Epithelial cell of proximal tubule (primary cell): ENCODE data around the gene CPA5. TPM values are rescaled to one million over a fixed set of nuclear protein-coding genes. Genes with fewer than 3 reads are reported as not detected.

Experiments
- DNase-seq: peaks from one replicate; pipeline ENCODE4 v3.0.0-alpha.2; 2011; ENCODE audit warnings: low read depth
- H3K4me3 ChIP-seq: 2 replicates; pipeline ENCODE4 v1.5.1; 2011; ENCODE audit warnings: low read depth, mild to moderate bottlenecking, low read length
- total RNA-seq: library from RNA; depleted of rRNA; stranded (reverse); fragments of >200 nt; gene quantifications from 2 replicates; pipeline ENCODE4 v1.2.3, GENCODE V29; 2015
- TF ChIP-seq, protein P1 (sequence below): conservative IDR thresholded peaks from 2 replicates; pipeline ENCODE4 v1.5.1; 2012; ENCODE audit warnings: low read depth, mild to moderate bottlenecking, low read length

Gene CPA5
- total RNA-seq, 1 donor from 2014 or later = 0.12 TPM

DNA sequence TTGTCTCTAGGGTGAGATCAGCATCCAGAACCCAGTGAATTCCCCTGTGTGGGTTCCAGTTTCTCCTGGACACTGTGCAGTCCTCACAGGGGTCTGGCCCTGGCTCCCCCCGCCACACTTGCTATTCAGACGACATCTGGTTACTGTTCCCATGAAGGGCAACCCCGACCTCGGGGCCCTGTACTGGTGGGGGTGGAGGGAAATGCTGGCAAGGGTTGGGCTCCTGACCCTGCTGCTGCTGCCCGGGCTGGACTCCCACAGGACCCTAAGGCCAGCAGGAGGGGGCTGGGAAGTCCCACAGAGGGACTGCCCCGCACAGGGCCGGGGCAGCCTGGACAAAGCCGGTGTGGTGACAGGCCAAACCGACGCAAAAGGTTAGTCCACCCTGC is 34.9 kb downstream of the CPA5 start:
- H3K4me3 ChIP-seq = no peak overlapping the region
- TF ChIP-seq, protein P1, sequence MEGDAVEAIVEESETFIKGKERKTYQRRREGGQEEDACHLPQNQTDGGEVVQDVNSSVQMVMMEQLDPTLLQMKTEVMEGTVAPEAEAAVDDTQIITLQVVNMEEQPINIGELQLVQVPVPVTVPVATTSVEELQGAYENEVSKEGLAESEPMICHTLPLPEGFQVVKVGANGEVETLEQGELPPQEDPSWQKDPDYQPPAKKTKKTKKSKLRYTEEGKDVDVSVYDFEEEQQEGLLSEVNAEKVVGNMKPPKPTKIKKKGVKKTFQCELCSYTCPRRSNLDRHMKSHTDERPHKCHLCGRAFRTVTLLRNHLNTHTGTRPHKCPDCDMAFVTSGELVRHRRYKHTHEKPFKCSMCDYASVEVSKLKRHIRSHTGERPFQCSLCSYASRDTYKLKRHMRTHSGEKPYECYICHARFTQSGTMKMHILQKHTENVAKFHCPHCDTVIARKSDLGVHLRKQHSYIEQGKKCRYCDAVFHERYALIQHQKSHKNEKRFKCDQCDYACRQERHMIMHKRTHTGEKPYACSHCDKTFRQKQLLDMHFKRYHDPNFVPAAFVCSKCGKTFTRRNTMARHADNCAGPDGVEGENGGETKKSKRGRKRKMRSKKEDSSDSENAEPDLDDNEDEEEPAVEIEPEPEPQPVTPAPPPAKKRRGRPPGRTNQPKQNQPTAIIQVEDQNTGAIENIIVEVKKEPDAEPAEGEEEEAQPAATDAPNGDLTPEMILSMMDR = no peak

DNA sequence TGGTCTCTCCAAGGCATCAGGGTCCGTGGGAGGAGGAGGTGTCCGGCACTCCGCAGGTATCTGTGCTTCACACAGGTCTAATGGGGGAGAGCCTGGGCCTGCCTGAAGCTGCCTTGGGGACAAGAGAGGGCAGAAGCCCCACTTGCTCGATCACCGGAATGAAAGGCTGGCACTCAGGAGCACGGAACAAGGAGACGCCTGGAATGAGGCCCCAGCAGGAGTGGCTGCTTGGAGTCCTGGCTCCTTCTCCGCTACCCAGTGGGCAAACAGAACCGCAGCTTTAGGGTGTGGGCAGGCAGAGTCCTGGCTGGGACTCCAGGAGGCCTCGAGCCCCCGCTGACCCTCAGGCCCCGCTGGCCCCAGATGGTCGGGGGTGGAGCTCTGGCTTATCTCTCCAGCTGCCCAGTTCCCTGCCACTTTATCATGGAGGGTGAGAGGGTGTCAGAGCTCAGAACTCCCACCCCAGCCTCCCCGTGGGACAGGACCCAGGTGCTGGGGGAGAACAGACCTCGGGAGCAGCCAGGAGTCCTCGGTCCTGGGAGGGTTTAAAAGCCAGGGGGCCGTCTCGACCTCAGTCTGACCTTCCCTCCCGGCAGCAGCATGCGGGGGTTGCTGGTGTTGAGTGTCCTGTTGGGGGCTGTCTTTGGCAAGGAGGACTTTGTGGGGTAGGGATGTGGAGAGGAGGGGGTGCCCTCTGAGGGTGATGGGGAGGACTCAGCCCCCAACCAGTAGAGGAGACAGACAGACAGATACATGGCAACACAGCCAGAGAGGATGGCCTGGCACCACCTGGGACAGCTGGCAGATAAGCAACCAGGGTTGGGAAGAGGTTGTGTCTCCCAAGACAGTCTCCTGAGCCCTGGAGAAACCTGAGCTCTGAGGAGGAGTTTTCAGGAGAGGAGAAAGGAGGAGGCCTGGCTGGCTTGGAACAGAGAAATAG is 35.6 kb downstream of the CPA5 start, which contains the start of gene CPA1:
Gene CPA1, plus strand, starts transcription at position 574 of the 940 bp plus-strand sequence. Its CDS starts 27 bp downstream, at position 601.
- H3K4me3 ChIP-seq = no peak within 1 kb of the TSS
- TF ChIP-seq, protein P1 = no peak
- DNase-seq = no peak

More for the DNA sequence above, 34.9 kb downstream of the CPA5 start:
- no peak for DNase-seq

DNA sequence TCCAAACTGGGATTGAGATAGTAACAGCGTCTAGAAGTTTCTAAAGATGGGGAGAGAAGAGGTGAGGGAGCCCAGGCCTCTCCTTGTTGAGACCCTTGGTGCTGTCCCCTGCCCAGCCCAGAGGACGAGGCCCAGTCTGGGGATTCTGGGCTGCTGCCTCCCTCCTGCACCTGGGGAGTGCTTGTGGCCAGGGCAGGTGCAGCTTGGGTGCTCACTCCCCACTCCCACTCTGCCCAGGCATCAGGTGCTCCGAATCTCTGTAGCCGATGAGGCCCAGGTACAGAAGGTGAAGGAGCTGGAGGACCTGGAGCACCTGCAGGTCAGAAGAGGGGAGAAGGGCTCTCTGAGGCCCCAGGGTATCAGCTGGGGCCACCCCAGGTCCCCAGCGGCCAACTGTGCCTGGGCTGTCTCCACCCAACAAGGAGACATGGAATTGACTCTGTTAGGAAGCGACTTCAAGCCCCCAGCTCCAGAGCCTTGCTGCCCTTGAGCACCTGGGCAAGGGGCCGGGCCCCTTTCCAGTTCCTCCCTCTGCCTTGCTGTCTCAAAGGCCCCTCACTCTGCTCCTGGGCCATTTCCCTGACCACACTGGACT is 36.3 kb downstream of the CPA5 start:
- TF ChIP-seq, protein P1 = no peak
- no peak for DNase-seq

DNA sequence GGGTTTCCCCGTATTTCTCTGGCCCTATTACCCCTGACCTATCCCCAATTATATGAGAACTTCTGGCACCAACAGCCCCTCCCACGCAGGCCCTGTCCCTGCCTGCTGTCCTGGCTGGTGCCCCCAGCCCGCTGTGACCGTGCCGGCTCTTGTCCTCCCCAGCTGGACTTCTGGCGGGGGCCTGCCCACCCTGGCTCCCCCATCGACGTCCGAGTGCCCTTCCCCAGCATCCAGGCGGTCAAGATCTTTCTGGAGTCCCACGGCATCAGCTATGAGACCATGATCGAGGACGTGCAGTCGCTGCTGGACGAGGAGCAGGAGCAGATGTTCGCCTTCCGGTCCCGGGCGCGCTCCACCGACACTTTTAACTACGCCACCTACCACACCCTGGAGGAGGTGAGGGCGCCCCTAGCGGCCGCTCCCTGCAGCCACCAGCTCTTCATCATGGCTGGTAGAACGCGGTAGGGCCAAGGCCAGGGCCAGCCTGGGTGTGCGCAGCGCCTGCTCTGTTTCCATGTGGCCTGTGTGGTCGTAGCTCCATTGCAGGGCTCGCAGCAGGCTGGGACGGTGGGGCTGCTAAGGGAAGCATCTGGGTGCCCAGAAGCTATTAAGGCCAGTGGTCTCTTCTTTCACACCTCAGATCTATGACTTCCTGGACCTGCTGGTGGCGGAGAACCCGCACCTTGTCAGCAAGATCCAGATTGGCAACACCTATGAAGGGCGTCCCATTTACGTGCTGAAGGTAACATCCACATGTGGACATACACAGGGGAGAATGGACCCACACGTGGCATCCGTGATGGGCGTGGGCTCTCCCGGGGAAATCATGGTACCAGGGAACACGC is 37.1 kb downstream of the CPA5 start:
- no peak for DNase-seq
- no peak overlapping the region for H3K4me3 ChIP-seq
- TF ChIP-seq, protein P1 = peak; percentile 18

More for the DNA sequence above, 36.3 kb downstream of the CPA5 start:
- no peak overlapping the region for H3K4me3 ChIP-seq

DNA sequence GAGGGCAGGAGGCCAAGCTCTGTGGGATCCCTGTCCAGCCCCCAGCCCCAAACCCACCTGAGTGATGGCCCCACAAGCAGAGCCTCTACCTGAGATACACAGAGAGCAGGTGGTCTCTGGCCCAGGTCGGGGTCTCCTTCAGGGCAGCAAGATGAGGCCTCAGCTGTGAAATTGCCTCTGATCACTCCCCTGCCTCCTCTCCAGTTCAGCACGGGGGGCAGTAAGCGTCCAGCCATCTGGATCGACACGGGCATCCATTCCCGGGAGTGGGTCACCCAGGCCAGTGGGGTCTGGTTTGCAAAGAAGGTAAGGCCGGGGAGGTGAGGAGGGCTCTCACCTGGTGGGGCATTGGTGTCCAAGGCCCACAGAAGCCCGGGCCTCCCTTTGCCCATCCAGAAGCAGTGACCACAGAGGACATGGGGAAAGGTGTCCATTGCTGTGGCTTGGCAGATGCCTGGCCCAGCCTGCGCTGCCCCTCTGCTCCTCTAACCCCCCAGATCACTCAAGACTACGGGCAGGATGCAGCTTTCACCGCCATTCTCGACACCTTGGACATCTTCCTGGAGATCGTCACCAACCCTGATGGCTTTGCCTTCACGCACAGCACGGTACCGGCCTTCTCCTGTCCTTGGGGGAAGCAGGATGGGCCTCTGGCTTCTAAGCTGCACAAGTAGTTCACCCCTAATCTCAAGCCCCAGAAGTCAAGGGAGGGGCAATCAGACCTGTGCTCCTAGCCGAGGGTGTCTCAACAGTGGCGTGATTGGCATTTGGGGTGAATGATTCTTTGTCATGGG is 38.8 kb downstream of the CPA5 start:
- TF ChIP-seq, protein P1 = no peak
- no peak overlapping the region for H3K4me3 ChIP-seq
- no peak for DNase-seq

DNA sequence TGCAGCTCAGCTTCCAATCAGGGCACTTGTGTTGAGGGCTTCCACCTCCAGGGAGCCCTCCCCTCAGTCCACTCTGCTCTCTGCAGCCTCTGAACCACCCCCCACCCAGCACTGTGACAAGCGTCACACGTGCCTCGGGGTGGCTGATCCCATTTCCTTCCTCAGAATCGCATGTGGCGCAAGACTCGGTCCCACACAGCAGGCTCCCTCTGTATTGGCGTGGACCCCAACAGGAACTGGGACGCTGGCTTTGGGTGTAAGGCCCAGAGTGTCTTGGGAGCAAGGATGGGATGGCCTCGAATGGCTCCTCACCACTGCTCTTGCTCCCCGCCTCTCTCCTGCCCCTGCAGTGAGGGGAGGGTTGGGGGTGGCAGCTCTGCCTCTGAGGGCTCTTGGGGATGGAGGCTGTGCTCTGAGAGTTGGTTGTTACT is 39.8 kb downstream of the CPA5 start:
- H3K4me3 ChIP-seq = no peak overlapping the region
- TF ChIP-seq, protein P1 = no peak
- DNase-seq = no peak
